Stimulated activated naive CD4-positive, alpha-beta T cell treated with Interleukin-2 at 50 U/mL for 16 hours (primary cell): ENCODE data around the gene ARRDC4.

Experiments used
- DNase-seq: peaks from one replicate; lab custom pipeline; 2025; lab: John Stamatoyannopoulos, UW

ARRDC4 gene

GRCh38 chr15:97998307-97999071 lies 38.0 kb downstream of the ARRDC4 start:
- DNase-seq, result no peak

GRCh38 chr15:98000249-98001203 lies 40.0 kb downstream of the ARRDC4 start:
- DNase-seq, result no peak

GRCh38 chr15:98001663-98002194 lies 41.2 kb downstream of the ARRDC4 start:
- DNase-seq, result no peak

GRCh38 chr15:98002419-98002818 lies 41.9 kb downstream of the ARRDC4 start:
- no peak for DNase-seq

GRCh38 chr15:98002866-98003265 lies 42.4 kb downstream of the ARRDC4 start:
- DNase-seq, result no peak

GRCh38 chr15:98003518-98003917 lies 43.0 kb downstream of the ARRDC4 start:
- no peak for DNase-seq

- DNase-seq, result no peak
Measured at GRCh38 chr15:98003996-98004395, 43.5 kb downstream of the ARRDC4 start.

GRCh38 chr15:98005659-98006058 lies 45.2 kb downstream of the ARRDC4 start:
- no peak for DNase-seq

- DNase-seq, result no peak
Measured at GRCh38 chr15:98009169-98009568, 48.7 kb downstream of the ARRDC4 start.

GRCh38 chr15:98009971-98010370 lies 49.5 kb downstream of the ARRDC4 start:
- no peak for DNase-seq

GRCh38 chr15:98012354-98012753 lies 51.9 kb downstream of the ARRDC4 start:
- DNase-seq, result no peak

- no peak for DNase-seq
Measured at GRCh38 chr15:98013631-98014030, 53.1 kb downstream of the ARRDC4 start.

GRCh38 chr15:98017150-98017964 lies 56.9 kb downstream of the ARRDC4 start:
- DNase-seq, result no peak

GRCh38 chr15:98018761-98019351 lies 58.4 kb downstream of the ARRDC4 start:
- no peak for DNase-seq
